K562 (cell line): ENCODE results near the gene GINS1. TPM values are rescaled to one million over a fixed set of nuclear protein-coding genes. Genes with fewer than 3 reads are reported as not detected.

Experiments
- RBM39 ChIP-seq: fragments of 200-400 bp; formaldehyde crosslinking; optimal IDR thresholded peaks from 2 replicates; pipeline ENCODE3; 2018; ENCODE audit warnings: low read depth, low read length
- REST ChIP-seq, 2 experiments: fragments of 450-650 bp; formaldehyde crosslinking in 1 of 2; IDR thresholded peaks; 2 replicates each; pipeline versions ENCODE4 v1.4.0 to v1.6.1; 2014 to 2020; ENCODE audit warnings: mild to moderate bottlenecking in 2 of 2, borderline replicate concordance in 1 of 2, low read depth in 1 of 2
- SRSF9 ChIP-seq: fragments of 200-400 bp; formaldehyde crosslinking; IDR thresholded peaks from 2 replicates; pipeline ENCODE4 v1.6.1; 2017; ENCODE audit warnings: low read depth, low read length, borderline replicate concordance
- polyA plus RNA-seq, 8 experiments: library from polyadenylated mRNA; depleted of rRNA in 4 of 8; stranded (reverse) in 5 of 8; unstranded in 3 of 8; fragments of >200 nt; fragmentation: Nextera tagmentation in 2 of 8; fragmentation: Illumina TruSeq in 1 of 8; extraction: Ambion mirVana in 2 of 8; extraction: Trizol in 1 of 8; gene quantifications; 2 replicates each; pipeline versions ENCODE4 v1.2.1 to v1.2.3, GENCODE V29; 2011 to 2014; ENCODE audit warnings: inconsistent platforms in 1 of 8, missing spikeins in 1 of 8
- total RNA-seq, 7 experiments: library from RNA; depleted of rRNA in 6 of 7; stranded (reverse); fragments of >200 nt in 6 of 7; fragmentation: Illumina TruSeq in 2 of 7; extraction: Trizol in 2 of 7; gene quantifications; 2 replicates each; pipeline versions ENCODE4 v1.2.1 to v1.2.3, GENCODE V29; 2011 to 2021; ENCODE audit warnings: low replicate concordance in 1 of 7

The GINS1 gene
- total and polyA plus RNA-seq, 9 of the 15 experiments (the other 6 are each of a cell fraction or from before 2014, with no cell fraction given): 13.1 to 31.8 (median 24.1) TPM

GRCh38 chr20:25493137-25493536 lies 85.7 kb downstream of the GINS1 start (continued):
- TF ChIP-seq REST (IDR thresholded peaks at IDR 0.05; ENCODE audit: borderline replicate concordance) (no peak), REST (CRISPR knock-in tag; IDR thresholded peaks at IDR 0.05; ENCODE audit: low read depth) (no peak), SRSF9 (no peak), RBM39 (no peak)
